K562 (cell line): Measurements from ENCODE around the gene COBLL1. TPM values are rescaled to one million over a fixed set of nuclear protein-coding genes. Genes with fewer than 3 reads are reported as not detected.

Source experiments
- ATAC-seq: fragments of 200-7000 bp; cut with Tn5 transposase; 3 replicates; pipeline ENCODE4 v1.9.1; 2020; ENCODE audit warnings: moderate library complexity
- BruUV-seq: library from RNA; stranded (reverse); fragments of 400-500 nt; replicated peaks from 2 replicates; lab custom pipeline; 2021; lab: Mats Ljungman, UMichigan
- CTCF ChIA-PET: fragments of 300-600 bp; formaldehyde crosslinking; extraction: SDS; loops from one replicate; lab custom pipeline; 2021; ENCODE audit warnings: low intra/inter-chr PET ratio; lab: Yijun Ruan, JAX
- POLR2A ChIA-PET: fragments of 300-600, 350-650 bp; sonication (Branson Sonifier 250); formaldehyde crosslinking; extraction: SDS; loops from one replicate; lab custom pipeline; 2021; ENCODE audit warnings: antibody characterized with exemption, inconsistent platforms; lab: Yijun Ruan, JAX
- DNase-seq, 4 experiments: peaks; one replicate each; pipeline versions ENCODE4 v3.0.0 to v3.0.0-alpha.2; 2011 to 2018; ENCODE audit warnings: low spot score in 3 of 4, mixed read lengths in 3 of 4; ENCODE audit errors: extremely low read depth in 1 of 4
- FAIRE-seq: peaks from 2 replicates; lab custom pipeline; 2011; peaks lifted over from hg19 to GRCh38; lab: Jason Lieb, UNC
- H2AFZ ChIP-seq: 2 replicates; pipeline ENCODE4 v1.6.0; 2011; ENCODE audit warnings: low read depth, low read length, control low read depth, inconsistent platforms
- H3K27ac ChIP-seq: fragments of 200-600 bp; 3 replicates; pipeline ENCODE4 v1.8.0; 2011; ENCODE audit warnings: low read depth, mild to moderate bottlenecking, control low read depth, inconsistent platforms, low read length, moderate library complexity, mixed read lengths; ENCODE audit errors: extremely low read depth
- H3K27me3 ChIP-seq, 2 experiments: fragments of 300-600 bp in 1 of 2; 2 replicates in 1 of 2; 3 replicates in 1 of 2; pipeline versions ENCODE4 v1.6.0 to v1.8.0; 2011; ENCODE audit warnings: inconsistent platforms in 2 of 2, low read length in 2 of 2, mild to moderate bottlenecking in 1 of 2, mixed read lengths in 1 of 2, moderate library complexity in 1 of 2; ENCODE audit not compliant: control insufficient read depth in 2 of 2, insufficient read depth in 2 of 2
- H3K36me3 ChIP-seq: fragments of 300-600 bp; 3 replicates; pipeline ENCODE4 v1.8.0; 2011; ENCODE audit warnings: mild to moderate bottlenecking, low read length, inconsistent platforms; ENCODE audit not compliant: control insufficient read depth, insufficient read depth
- H3K4me1 ChIP-seq, 2 experiments: fragments of 200-600 bp in 1 of 2; replicated peaks in 1 of 2; 2 replicates in 1 of 2; 3 replicates in 1 of 2; pipeline versions ENCODE4 v1.5.1 to v1.8.0; 2011; ENCODE audit warnings: inconsistent platforms in 2 of 2, low read length in 2 of 2, mild to moderate bottlenecking in 1 of 2, mixed read lengths in 1 of 2, moderate library complexity in 1 of 2; ENCODE audit not compliant: control insufficient read depth in 2 of 2, insufficient read depth in 2 of 2
- H3K4me2 ChIP-seq: 2 replicates; pipeline ENCODE4 v1.6.1; 2011; ENCODE audit warnings: low read length, control low read depth, inconsistent platforms, mixed read lengths; ENCODE audit not compliant: insufficient read depth
- H3K4me3 ChIP-seq: fragments of 200-600 bp; sonication (generic), shearing (Covaris generic); 2 replicates; pipeline ENCODE4 v1.5.1; 2016; ENCODE audit warnings: control low read depth, inconsistent platforms
- H3K79me2 ChIP-seq: fragments of 200-600 bp; 3 replicates; pipeline ENCODE4 v1.8.0; 2011; ENCODE audit warnings: low read length, inconsistent platforms; ENCODE audit not compliant: control insufficient read depth, insufficient read depth
- H3K9ac ChIP-seq, 2 experiments: 2 replicates each; pipeline versions ENCODE4 v1.6.0 to v1.6.1; 2011; ENCODE audit warnings: low read depth in 2 of 2, low read length in 2 of 2, control low read depth in 1 of 2, inconsistent platforms in 1 of 2, mild to moderate bottlenecking in 1 of 2, mixed read lengths in 1 of 2; ENCODE audit not compliant: insufficient read depth in 1 of 2
- H3K9me1 ChIP-seq: one replicate; pipeline ENCODE4 v1.6.0; 2011; ENCODE audit warnings: inconsistent platforms, mild to moderate bottlenecking, low read length, moderate library complexity; ENCODE audit not compliant: control insufficient read depth, insufficient read depth
- H3K9me3 ChIP-seq: replicated peaks from 2 replicates; pipeline ENCODE4 v1.5.1; 2011; ENCODE audit warnings: low read depth, low read length, inconsistent platforms; ENCODE audit not compliant: control insufficient read depth, insufficient read depth
- H4K20me1 ChIP-seq: replicated peaks from 2 replicates; pipeline ENCODE4 v1.6.1; 2011; ENCODE audit warnings: low read length, inconsistent platforms, mixed read lengths; ENCODE audit not compliant: control insufficient read depth, insufficient read depth
- C11orf30 ChIP-seq: fragments of 450-650 bp; IDR thresholded peaks from 2 replicates; pipeline ENCODE4 v1.6.1; 2016; ENCODE audit warnings: low read depth, mild to moderate bottlenecking
- HINFP ChIP-seq: fragments of 450-650 bp; conservative IDR thresholded peaks from 2 replicates; pipeline ENCODE4 v1.6.1; 2016; ENCODE audit warnings: missing genetic modification characterization, low read depth, mild to moderate bottlenecking, control low read depth, missing compliant biosample characterization
- NCOA6 ChIP-seq: fragments of 450-650 bp; IDR thresholded peaks from 2 replicates; pipeline ENCODE4 v1.6.1; 2017; ENCODE audit warnings: mild to moderate bottlenecking
- ZNF212 ChIP-seq: fragments of 450-650 bp; formaldehyde crosslinking; IDR thresholded peaks from 2 replicates; pipeline ENCODE4 v1.4.0; 2020; ENCODE audit warnings: mild to moderate bottlenecking
- ZNF668 ChIP-seq: fragments of 250-450 bp; sonication (Bioruptor Pico); IDR thresholded peaks from 2 replicates; pipeline ENCODE4 v1.8.0; 2022; ENCODE audit warnings: mild to moderate bottlenecking, inconsistent platforms
- ZNF780A ChIP-seq: fragments of 250-450 bp; sonication (Bioruptor Pico); IDR thresholded peaks from 2 replicates; pipeline ENCODE4 v1.5.0; 2021; ENCODE audit warnings: mild to moderate bottlenecking
- WGBS: fragments of 100-300 bp; shearing (Covaris generic); methylation state at CpG from one replicate; pipeline ENCODE4 v1.1.6; 2016; ENCODE audit warnings: low coverage, mixed read lengths; ENCODE audit not compliant: insufficient coverage; ENCODE audit errors: missing lambda C conversion rate; 5-methylcytosine and 5-hydroxymethylcytosine counted together
- in situ Hi-C: fragments of 300-500 bp; cut with MboI; formaldehyde crosslinking; loops from 4 replicates; pipeline ENCODE4 v1.15.0; 2018; ENCODE audit warnings: inconsistent platforms, mixed read lengths
- intact Hi-C: fragments of 100-400 bp; cut with micrococcal nuclease; formaldehyde crosslinking; loops from 2 replicates; pipeline ENCODE4 v1.14.2; 2022
- polyA plus RNA-seq, 8 experiments: library from polyadenylated mRNA; depleted of rRNA in 4 of 8; stranded (reverse) in 5 of 8; unstranded in 3 of 8; fragments of >200 nt; fragmentation: Nextera tagmentation in 2 of 8; fragmentation: Illumina TruSeq in 1 of 8; extraction: Ambion mirVana in 2 of 8; extraction: Trizol in 1 of 8; gene quantifications; 2 replicates each; pipeline versions ENCODE4 v1.2.1 to v1.2.3, GENCODE V29; 2011 to 2014; ENCODE audit warnings: inconsistent platforms in 1 of 8, missing spikeins in 1 of 8
- total RNA-seq, 7 experiments: library from RNA; depleted of rRNA in 6 of 7; stranded (reverse); fragments of >200 nt in 6 of 7; fragmentation: Illumina TruSeq in 2 of 7; extraction: Trizol in 2 of 7; gene quantifications; 2 replicates each; pipeline versions ENCODE4 v1.2.1 to v1.2.3, GENCODE V29; 2011 to 2021; ENCODE audit warnings: low replicate concordance in 1 of 7
- TF ChIP-seq, protein P1 (sequence below): sonication (generic); formaldehyde crosslinking; IDR thresholded peaks from 2 replicates; pipeline ENCODE4 v1.8.0; 2022; ENCODE audit warnings: missing genetic modification reagents, mild to moderate bottlenecking, borderline replicate concordance
- TF ChIP-seq, protein P2 (sequence below): fragments of 200-600 bp; sonication (generic); IDR thresholded peaks from one replicate; pipeline ENCODE4 v1.6.1; 2012; ENCODE audit warnings: mild to moderate bottlenecking, low read depth, low read length, inconsistent platforms

Gene COBLL1
- total and polyA plus RNA-seq, 9 of the 15 experiments (the other 6 are each of a cell fraction or from before 2014, with no cell fraction given) = 0.07 to 1.6 (median 0.71) TPM

DNA sequence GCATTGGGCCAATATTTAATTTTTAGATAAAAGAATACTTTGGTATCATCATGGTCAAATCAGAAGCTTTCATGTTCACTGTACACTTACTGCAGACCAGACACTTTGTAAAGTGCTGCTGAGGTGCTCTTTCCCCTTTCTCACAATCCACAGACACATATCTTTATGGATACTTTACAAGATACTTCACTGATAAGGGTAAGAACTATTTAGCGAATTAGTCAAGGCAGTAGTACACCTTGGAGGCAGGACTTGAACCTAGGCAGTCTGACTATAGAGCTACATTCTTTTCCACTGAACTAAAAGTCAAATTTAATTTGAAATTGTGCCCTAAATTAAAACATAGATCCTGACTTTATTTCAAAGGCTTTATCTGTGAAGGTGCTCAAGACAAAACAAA is 60.2 kb downstream of the COBLL1 start (continued):
- TF ChIP-seq, protein P1, sequence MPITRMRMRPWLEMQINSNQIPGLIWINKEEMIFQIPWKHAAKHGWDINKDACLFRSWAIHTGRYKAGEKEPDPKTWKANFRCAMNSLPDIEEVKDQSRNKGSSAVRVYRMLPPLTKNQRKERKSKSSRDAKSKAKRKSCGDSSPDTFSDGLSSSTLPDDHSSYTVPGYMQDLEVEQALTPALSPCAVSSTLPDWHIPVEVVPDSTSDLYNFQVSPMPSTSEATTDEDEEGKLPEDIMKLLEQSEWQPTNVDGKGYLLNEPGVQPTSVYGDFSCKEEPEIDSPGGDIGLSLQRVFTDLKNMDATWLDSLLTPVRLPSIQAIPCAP = no peak
- TF ChIP-seq HINFP (no peak), ZNF780A (CRISPR knock-in tag) (no peak)

DNA sequence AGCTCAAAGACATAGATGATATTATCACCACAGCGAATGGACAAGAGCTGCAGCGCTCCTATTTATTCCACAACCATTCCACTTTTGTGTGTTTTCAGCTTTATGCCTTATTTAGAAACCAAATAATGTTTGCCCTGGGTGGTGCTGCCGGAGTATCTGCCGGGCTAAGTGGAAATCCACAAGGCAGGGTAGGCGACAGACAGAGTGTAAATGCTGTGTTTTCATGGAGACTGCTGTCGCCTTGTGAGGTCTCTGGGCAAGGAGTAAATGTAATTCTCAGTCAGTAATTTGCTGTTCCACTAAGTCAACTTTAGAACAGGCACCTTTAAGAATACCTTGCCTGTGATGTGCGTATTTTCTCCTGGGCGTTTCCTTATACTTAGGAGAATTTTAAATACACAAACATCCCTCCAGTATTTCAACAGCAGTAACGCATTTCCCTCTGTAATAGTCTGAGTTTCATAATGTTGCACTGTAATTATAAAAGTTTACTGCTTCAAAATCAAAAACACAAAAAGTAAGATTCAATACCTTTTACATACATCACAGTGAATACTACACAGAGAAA is 60.9 kb downstream of the COBLL1 start:
- Histone ChIP-seq H4K20me1 (no peaks in the 10 kb centered on the region), H3K4me2 (no peak overlapping the region), H3K9me1 (no peaks in the 10 kb centered on the region), H2AFZ (no peak overlapping the region), H3K27ac (no peak overlapping the region), H3K4me1 (no peaks in the 10 kb centered on the region), H3K4me3 (no peak overlapping the region), H3K9me3 (no peaks in the 10 kb centered on the region), H3K36me3 (no peaks in the 10 kb centered on the region), H3K79me2 (no peaks in the 10 kb centered on the region), H3K9ac (no peak overlapping the region), H3K27me3 (no peaks in the 10 kb centered on the region)
- DNase-seq (no peak), ATAC-seq (no peak), FAIRE-seq (no peak)
- intact Hi-C loops = no loop called here
- ChIA-PET CTCF (no interaction called here), POLR2A (no interaction called here)
- BruUV-seq = no TSS peak
- 1% methylated on average over 9 of the region's 9 CpGs for WGBS
- in situ Hi-C loops = no loop called here
- TF ChIP-seq, protein P2, sequence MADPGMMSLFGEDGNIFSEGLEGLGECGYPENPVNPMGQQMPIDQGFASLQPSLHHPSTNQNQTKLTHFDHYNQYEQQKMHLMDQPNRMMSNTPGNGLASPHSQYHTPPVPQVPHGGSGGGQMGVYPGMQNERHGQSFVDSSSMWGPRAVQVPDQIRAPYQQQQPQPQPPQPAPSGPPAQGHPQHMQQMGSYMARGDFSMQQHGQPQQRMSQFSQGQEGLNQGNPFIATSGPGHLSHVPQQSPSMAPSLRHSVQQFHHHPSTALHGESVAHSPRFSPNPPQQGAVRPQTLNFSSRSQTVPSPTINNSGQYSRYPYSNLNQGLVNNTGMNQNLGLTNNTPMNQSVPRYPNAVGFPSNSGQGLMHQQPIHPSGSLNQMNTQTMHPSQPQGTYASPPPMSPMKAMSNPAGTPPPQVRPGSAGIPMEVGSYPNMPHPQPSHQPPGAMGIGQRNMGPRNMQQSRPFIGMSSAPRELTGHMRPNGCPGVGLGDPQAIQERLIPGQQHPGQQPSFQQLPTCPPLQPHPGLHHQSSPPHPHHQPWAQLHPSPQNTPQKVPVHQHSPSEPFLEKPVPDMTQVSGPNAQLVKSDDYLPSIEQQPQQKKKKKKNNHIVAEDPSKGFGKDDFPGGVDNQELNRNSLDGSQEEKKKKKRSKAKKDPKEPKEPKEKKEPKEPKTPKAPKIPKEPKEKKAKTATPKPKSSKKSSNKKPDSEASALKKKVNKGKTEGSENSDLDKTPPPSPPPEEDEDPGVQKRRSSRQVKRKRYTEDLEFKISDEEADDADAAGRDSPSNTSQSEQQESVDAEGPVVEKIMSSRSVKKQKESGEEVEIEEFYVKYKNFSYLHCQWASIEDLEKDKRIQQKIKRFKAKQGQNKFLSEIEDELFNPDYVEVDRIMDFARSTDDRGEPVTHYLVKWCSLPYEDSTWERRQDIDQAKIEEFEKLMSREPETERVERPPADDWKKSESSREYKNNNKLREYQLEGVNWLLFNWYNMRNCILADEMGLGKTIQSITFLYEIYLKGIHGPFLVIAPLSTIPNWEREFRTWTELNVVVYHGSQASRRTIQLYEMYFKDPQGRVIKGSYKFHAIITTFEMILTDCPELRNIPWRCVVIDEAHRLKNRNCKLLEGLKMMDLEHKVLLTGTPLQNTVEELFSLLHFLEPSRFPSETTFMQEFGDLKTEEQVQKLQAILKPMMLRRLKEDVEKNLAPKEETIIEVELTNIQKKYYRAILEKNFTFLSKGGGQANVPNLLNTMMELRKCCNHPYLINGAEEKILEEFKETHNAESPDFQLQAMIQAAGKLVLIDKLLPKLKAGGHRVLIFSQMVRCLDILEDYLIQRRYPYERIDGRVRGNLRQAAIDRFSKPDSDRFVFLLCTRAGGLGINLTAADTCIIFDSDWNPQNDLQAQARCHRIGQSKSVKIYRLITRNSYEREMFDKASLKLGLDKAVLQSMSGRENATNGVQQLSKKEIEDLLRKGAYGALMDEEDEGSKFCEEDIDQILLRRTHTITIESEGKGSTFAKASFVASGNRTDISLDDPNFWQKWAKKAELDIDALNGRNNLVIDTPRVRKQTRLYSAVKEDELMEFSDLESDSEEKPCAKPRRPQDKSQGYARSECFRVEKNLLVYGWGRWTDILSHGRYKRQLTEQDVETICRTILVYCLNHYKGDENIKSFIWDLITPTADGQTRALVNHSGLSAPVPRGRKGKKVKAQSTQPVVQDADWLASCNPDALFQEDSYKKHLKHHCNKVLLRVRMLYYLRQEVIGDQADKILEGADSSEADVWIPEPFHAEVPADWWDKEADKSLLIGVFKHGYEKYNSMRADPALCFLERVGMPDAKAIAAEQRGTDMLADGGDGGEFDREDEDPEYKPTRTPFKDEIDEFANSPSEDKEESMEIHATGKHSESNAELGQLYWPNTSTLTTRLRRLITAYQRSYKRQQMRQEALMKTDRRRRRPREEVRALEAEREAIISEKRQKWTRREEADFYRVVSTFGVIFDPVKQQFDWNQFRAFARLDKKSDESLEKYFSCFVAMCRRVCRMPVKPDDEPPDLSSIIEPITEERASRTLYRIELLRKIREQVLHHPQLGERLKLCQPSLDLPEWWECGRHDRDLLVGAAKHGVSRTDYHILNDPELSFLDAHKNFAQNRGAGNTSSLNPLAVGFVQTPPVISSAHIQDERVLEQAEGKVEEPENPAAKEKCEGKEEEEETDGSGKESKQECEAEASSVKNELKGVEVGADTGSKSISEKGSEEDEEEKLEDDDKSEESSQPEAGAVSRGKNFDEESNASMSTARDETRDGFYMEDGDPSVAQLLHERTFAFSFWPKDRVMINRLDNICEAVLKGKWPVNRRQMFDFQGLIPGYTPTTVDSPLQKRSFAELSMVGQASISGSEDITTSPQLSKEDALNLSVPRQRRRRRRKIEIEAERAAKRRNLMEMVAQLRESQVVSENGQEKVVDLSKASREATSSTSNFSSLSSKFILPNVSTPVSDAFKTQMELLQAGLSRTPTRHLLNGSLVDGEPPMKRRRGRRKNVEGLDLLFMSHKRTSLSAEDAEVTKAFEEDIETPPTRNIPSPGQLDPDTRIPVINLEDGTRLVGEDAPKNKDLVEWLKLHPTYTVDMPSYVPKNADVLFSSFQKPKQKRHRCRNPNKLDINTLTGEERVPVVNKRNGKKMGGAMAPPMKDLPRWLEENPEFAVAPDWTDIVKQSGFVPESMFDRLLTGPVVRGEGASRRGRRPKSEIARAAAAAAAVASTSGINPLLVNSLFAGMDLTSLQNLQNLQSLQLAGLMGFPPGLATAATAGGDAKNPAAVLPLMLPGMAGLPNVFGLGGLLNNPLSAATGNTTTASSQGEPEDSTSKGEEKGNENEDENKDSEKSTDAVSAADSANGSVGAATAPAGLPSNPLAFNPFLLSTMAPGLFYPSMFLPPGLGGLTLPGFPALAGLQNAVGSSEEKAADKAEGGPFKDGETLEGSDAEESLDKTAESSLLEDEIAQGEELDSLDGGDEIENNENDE = no peak
- no peak for TF ChIP-seq C11orf30
- no peak for TF ChIP-seq NCOA6
- no peak for TF ChIP-seq ZNF212
- no peak for TF ChIP-seq ZNF668 (CRISPR knock-in tag)
